ENCODE results near the gene NFIX. TPM values are rescaled to one million over a fixed set of nuclear protein-coding genes. Genes with fewer than 3 reads are reported as not detected.

NFIX gene
- total RNA-seq, 3 donors from 2014 or later (not counting 1 experiment from before 2014, with no cell fraction given), result 0.61 to 2.1 (median 1.3) TPM

DNA sequence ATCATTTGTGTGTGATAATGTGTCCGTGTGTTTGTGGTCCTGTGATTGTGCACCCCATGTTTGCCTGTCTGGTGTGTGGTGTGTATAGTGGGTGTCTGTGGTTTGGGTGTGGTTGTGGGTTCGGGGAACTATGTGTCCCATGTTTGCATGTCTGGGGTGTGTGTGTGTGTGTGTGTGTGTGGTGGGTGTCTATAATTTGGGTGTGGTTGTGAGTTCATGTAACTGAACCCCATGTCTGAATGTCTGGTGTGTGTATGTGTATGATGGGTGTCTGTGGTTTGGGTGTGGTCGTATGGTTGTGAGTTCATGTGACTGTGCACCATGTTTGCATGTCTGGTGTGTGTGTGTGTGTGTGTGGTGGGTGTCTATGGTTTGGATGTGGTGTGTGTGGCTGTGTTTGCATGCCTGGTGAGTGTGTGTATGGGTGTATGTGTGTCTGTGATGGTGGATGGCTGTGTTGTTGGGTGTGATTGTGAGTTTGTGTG lies 11.1 kb upstream of the NFIX start:
- Mint-ChIP-seq H3K27me3 (ENCODE audit: low read depth in 2 of 2) (peaks cover 0 to 3% of the 10 kb centered on the region in 2 donors), H3K27ac (no peak overlapping the region), H3K4me3 (no peak overlapping the region), H3K36me3 (no peaks in the 10 kb centered on the region), H3K4me1 (peaks cover 0 to 5% of the 10 kb centered on the region in 2 donors), H3K9me3 (no peaks in the 10 kb centered on the region)
- TF ChIP-seq CTCF (IDR thresholded peaks at IDR 0.05), result no peak
- H3K9me3 ChIP-seq (ENCODE audit: control insufficient read depth, insufficient read depth, low read length), result no peaks in the 10 kb centered on the region
- DNase-seq (peak; percentile 31 to 43), ATAC-seq (no peak)
- H3K36me3 ChIP-seq (ENCODE audit: control insufficient read depth, insufficient read depth, low read length), result no peaks in the 10 kb centered on the region
- peaks cover 7% of the 10 kb centered on the region for H3K27me3 ChIP-seq (ENCODE audit: control insufficient read depth, insufficient read depth, low read length)
- H3K4me1 ChIP-seq (ENCODE audit: control insufficient read depth, insufficient read depth, low read length), result peaks cover 33% of the 10 kb centered on the region
- 50% methylated on average over 3 of the region's 3 CpGs for WGBS (ENCODE audit: insufficient coverage)
- intact Hi-C loops (cut with micrococcal nuclease), result loop anchor here (2.0 kb wide), 1 partner anchor 31 kb away; no protein-coding TSS in a partner anchor
- no peak overlapping the region for H3K27ac ChIP-seq (ENCODE audit: low read length)
- no peak overlapping the region for H3K4me3 ChIP-seq (ENCODE audit: low read length)

DNA sequence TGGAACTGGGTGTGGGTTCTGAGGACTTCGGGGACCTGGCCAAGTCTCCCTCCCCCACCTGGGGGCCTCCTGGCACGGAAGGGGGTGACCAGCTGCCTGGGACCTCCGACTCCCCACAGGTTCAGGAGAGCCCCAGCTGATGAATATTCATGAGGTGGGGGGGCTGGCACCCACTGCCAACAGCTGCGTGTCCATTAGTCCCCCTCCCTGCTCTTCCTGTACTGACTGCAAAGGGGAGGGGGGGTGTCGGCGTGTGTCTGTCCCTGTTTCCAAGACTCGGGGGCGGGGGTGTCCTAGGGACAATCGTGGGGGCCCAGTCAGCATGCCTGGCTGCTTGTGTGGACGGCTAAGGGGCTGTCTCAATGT lies 10.6 kb upstream of the NFIX start:
- H3K4me3 ChIP-seq (ENCODE audit: low read length), result no peak overlapping the region
- DNase-seq, result peak in 1 of 2 donors; percentile 40
- H3K4me1 Mint-ChIP-seq, result peaks cover 0 to 5% of the 10 kb centered on the region in 2 donors
- no peak for TF ChIP-seq CTCF (IDR thresholded peaks at IDR 0.05)
- H3K4me3 Mint-ChIP-seq, result peak overlapping the region; percentile 32
- H3K27me3 Mint-ChIP-seq (ENCODE audit: low read depth in 2 of 2), result peaks cover 0 to 3% of the 10 kb centered on the region in 2 donors
- H3K27me3 ChIP-seq (ENCODE audit: control insufficient read depth, insufficient read depth, low read length), result peaks cover 7% of the 10 kb centered on the region
- H3K36me3 ChIP-seq (ENCODE audit: control insufficient read depth, insufficient read depth, low read length), result no peaks in the 10 kb centered on the region
- 38% methylated on average over 8 of the region's 10 CpGs for WGBS (ENCODE audit: insufficient coverage)
- H3K9me3 ChIP-seq (ENCODE audit: control insufficient read depth, insufficient read depth, low read length), result no peaks in the 10 kb centered on the region
- H3K36me3 Mint-ChIP-seq, result no peaks in the 10 kb centered on the region
- ATAC-seq, result peak; percentile 0 to 8 (median 1)
- peak overlapping the region; percentile 26 for H3K27ac ChIP-seq (ENCODE audit: low read length)
- no peaks in the 10 kb centered on the region for H3K9me3 Mint-ChIP-seq
- no peak overlapping the region for H3K27ac Mint-ChIP-seq
- intact Hi-C loops (cut with micrococcal nuclease), result loop anchor here (1.0 to 2.0 kb wide), 3 partner anchors 30 to 116 kb away; no protein-coding TSS in a partner anchor
- H3K4me1 ChIP-seq (ENCODE audit: control insufficient read depth, insufficient read depth, low read length), result peaks cover 33% of the 10 kb centered on the region

GRCh38 chr19:12985049-12985776 lies 10.1 kb upstream of the NFIX start:
- no peak for TF ChIP-seq CTCF (IDR thresholded peaks at IDR 0.05)
- DNase-seq (peak; percentile 70 to 78), ATAC-seq (peak; percentile 67 to 85 (median 81))
- peak overlapping the region; percentile 32 for H3K4me3 Mint-ChIP-seq
- Histone ChIP-seq H3K27me3 (ENCODE audit: control insufficient read depth, insufficient read depth, low read length) (peaks cover 7% of the 10 kb centered on the region), H3K4me3 (ENCODE audit: low read length) (no peak overlapping the region), H3K27ac (ENCODE audit: low read length) (peak overlapping the region; percentile 26), H3K4me1 (ENCODE audit: control insufficient read depth, insufficient read depth, low read length) (peaks cover 33% of the 10 kb centered on the region), H3K36me3 (ENCODE audit: control insufficient read depth, insufficient read depth, low read length) (no peaks in the 10 kb centered on the region), H3K9me3 (ENCODE audit: control insufficient read depth, insufficient read depth, low read length) (no peaks in the 10 kb centered on the region)
- intact Hi-C loops (cut with micrococcal nuclease), result loop anchor here (1.0 to 2.0 kb wide), 3 partner anchors 30 to 115 kb away; no protein-coding TSS in a partner anchor
- H3K4me1 Mint-ChIP-seq, result peaks cover 0 to 5% of the 10 kb centered on the region in 2 donors
- no peaks in the 10 kb centered on the region for H3K9me3 Mint-ChIP-seq
- 25% methylated on average over 16 of the region's 16 CpGs for WGBS (ENCODE audit: insufficient coverage)
- peaks cover 0 to 3% of the 10 kb centered on the region in 2 donors for H3K27me3 Mint-ChIP-seq (ENCODE audit: low read depth in 2 of 2)
- no peaks in the 10 kb centered on the region for H3K36me3 Mint-ChIP-seq
- H3K27ac Mint-ChIP-seq, result no peak overlapping the region

Measured in natural killer cell (primary cell).